ENCODE data around the gene ANKRD63. TPM values are rescaled to one million over a fixed set of nuclear protein-coding genes. Genes with fewer than 3 reads are reported as not detected.
A peak's percentile ranks its signal among the peaks of the same experiment; 100 is the strongest.

The ANKRD63 gene
- total RNA-seq, 1 donor from 2014 or later = not detected

DNA sequence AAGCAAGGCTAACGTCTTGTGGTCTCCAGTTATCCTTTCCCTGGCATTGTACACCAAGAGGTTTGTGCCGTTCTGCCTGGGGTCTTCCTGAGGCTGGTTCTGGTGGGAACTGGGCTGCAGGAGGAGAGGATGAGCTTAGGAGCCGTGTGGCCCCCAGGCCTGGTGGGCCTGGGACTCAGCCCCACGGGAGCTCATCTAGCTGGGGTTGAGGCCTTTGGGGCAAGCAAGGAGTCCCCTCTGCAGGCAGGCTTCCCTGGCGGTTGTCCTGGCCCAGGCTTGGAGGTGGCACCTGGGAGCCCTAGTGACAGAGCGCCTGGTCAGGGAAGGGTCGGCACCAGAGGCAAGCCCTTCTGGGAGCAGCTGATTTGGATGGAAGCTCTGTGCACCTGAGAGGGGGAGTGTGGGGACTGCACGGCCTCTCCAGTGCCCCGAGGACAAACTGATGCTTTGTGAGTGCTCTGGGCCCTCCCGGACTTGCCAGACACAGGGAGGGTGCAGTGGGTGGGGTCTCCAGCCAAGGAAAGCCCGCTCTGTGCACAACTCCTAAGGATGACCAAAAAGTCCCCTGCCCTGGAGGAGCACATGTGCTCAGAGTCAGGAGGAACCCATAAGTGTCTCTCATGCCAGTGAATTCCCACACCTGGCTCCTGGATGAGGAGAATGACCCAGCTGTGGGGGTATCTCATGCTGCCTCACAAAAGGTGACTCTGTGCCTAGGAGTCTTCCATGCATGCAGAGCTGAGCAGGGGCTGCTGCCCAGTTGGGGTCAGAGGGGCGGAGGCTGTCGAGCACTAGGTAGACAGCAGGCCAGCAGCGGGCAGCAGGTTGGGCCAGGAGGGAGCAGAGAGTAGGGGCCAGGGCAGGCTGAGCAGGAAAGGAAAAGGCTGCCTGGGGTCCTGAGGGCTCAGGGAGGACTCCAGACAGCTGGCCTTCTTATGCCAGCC lies 41.3 kb downstream of the ANKRD63 start:
- no peak for DNase-seq

DNA sequence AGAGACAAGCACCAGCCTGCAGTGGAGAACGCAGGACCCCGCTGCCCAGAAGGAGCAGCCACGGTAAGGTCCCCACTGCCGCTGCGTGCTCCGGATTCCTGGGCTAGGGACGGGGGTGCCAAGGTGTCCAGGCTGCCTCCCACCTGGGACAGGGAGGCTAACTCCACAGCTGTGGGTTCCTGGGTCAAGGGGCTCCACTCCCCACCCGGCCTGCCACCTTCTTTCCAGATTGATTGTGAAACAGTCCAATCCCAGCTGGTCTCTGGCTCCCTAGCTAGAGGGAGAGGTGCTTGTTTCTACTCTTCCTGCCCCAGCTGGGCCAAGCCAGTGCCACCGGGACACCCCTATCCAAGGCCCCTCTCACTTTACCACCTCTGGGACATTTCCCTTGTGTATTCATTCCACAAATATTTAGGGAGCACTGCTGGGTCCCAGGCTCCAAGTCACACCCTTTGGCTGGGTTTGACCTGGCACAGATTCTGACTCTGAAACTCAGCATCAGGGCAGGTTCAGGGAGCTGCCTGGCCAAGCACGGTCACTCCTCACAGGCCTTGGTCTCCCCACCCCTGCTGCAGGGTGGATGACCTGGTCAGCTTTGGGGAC lies 42.1 kb downstream of the ANKRD63 start:
- no peak for DNase-seq

DNA sequence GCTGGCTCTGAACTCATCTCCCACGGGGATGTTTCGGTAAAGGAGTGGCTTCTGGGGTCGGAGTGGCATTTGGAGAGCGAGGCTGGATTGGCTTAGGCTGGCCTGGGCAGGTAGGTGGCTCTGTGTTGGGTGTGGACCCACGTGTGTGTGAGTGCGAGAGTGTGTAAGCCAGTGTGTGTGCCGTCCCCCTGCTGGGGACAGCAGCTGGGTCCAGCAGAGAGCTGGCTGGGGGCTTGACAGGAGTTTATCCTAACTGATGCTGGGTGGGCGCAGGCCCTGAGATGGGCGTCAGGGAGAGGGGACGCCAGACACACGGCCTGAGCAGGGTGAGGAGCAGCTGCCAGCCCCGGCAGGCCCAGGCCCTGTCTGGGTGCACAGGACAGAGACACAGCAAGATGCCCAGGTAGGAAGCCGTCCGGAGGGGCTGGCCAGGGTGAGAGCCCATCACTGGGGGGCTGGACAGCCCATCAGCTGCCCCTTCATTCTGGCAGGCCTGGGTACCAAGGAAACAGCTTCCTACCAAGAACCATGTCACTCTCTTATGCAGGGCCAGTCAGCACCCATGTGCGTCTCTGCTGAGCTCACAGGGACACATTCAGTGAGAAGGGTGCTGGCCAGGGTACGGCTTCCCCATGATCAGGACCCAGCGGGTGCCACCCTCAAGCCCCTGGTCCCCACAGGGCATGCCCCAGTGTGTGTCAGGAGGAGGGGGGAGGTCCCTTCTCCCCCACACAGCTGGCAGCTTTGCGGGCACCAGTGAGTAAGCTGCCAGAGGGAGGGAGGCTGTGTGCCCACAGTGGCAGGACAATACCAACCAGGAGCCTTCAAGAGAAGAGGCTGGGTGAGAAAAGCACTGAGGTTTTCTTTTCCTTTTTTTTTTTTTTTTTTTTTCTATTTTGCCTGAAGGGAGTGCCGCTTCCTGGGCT lies 42.9 kb downstream of the ANKRD63 start:
- DNase-seq = no peak

DNA sequence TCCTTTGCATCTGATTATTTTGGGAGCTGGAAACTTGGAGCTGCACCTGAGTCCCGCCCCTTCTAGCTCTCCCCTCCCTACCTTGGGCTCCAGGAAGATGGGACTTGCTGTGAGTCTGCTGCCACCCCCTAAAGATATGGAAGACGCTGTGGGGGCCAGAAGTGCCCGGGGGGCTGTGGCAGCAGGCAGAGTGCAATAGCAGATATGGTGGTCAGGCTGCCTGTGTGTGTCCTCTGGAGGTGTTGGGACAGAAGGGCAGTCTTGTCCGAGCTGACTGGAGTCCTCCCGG lies 43.5 kb downstream of the ANKRD63 start:
- DNase-seq = no peak

DNA sequence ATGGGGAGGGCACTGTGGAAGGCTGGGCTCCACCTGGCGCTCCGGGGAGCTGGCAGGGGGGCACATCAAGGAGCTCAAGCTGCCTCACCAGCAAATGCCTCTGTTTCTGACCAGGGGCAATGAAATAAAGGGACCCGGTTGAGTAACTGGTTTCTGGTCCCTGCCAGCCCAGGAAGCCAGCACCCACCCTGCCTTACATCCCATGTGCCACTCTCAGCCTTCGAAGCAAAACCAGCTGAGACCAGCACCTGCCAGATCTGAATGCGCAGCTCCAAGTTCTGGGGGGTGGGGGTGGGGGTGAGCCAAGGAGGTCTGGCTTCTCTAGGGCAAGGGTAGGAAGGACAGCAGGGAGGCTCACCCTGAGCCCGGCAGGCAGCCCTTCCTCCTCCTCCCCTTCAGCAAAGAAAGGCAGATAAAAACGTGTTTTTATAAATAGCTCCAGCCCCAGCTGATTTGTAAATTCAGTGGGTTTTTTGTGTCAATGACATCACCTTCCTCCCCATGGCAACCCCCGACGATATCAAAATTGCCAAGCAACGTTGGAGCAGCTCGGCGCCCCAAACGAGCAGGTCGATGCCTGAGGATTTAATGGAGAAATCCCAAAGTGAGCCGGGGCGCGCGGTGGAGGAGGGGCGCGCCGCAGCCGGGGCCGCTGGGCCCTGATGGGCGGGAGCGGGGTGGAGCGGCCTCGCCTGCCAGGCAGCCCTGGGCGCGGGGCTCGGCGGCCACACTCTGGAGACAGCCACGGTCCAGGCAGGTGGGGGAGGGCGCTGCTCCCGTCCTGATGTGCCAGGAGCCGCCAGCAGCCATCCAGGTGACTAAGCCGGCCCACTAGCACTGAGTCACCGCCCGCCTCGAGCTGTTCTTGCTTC lies 44.1 kb downstream of the ANKRD63 start, which contains the start of gene PAK6:
Gene PAK6 (plus strand): TSS at position 532 of the 872 bp plus-strand sequence. CDS start 25,723 bp downstream, outside the sequence.
- peak; percentile 72 for DNase-seq

DNA sequence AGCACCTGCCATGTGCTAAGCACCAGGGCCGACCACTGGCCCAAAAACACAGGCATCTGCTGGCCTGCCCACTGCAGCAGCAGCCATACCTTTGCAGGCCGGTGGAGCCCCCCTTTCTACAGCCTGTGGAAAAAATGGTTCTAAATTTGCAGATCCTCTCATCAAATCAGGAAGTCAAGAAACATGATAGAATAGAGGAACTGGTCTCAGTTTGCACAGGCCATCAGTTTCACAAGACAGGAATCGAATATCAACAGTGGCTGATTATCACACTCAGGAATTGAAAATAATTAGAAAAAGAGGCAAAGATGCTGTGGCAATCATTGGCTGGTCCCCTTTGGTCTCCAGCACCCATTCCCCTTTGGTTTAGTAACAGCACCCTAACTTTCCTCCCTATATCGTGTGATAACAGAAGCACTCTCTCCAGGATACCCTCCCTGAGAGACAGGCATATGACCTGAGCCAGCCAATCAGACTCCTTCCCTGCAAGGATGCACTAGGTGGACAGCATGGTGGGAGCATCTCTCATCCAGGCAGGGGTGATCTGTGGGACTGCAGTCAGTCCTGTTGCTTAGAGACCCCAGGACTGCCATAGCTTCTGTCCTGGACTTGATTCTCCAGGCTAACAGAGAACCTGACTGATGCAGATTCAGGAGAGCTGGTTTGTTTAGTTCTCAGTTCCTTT lies 47.5 kb downstream of the ANKRD63 start:
- no peak for DNase-seq

DNA sequence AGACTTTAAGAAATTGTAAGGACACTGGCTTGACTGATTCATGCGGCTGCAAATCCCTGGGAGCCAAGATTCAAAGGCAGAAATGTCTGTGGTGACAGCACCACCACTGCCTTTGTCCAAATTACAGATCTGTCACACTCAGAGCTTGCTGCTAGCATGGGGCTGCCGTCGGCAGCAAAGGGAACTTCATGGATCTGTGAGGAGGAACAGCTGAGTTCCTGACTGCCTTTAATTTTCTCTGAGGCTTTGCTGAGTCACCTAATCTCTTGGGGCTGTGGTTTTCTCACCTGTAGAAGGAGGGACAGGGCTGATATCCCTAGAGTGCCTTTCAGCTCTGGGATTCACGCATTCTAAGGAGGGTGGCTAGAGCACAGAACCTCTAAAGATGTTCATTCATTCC lies 48.1 kb downstream of the ANKRD63 start:
- no peak for DNase-seq

DNA sequence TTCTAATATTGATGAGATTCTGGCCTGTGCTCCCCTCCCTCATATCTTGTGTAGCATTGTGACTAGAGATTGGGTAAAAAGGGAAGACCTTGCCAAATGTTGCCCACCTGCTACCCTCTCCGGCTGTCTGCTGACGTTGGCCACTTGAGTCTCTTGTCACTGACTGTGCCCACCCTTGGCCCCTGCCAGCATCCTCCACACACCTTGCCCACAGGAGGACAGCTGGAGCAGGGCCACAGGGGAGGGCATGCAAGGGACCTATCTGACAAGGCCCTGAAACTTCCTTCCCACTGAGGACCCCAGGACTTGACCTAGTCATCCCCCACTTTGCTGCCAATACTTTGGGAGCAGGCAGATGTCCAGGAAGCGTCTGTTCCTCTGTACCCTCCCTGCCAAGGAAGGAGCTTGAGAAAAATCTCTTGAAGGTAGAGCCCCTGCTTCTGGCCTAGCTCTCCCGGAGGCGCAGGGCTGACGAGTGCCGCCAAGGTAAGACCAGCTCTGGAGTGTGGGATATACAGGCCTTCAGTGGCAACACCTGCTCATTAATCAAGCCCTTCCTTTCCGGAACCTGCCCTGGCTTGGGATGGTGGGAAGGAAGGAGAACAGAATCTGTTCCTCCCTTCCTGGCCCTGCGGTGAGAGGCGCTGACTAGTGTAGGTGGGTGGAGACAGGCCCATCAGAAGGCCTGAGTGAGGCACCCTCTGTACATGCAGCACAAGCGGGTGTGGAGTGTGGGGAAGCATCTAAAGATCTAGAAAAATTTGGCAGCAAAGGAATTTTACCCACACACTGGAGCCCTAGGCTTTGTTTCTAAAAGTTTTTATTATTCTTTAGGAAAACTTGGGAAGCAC lies 48.9 kb downstream of the ANKRD63 start:
- DNase-seq = no peak

DNA sequence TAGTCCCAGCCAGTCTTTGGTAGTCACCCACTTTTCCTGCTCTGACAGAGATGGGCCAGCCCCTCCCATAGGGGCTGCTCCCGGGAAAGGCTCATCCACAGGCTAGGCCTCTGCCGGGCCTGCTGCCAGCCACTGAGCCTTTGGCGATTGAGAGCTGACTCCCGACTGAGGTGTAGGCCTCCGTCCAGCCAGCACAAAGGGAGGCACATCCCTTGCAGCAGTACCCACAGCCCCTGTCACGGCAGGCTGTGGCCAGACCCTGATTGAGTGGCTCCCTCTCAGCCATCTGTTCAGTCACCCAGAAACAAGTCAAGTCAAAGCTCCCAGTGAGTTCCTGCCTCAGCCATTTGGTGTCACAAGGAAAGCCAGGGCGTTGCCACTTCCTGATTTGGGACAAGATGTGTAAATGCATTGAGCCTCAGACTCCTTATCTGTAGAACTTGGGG lies 50.2 kb downstream of the ANKRD63 start:
- DNase-seq = no peak

Other genes with a start within 250 kb of the ANKRD63 start
- 112 TPM for gene SRP14, start 243.9 kb downstream of the ANKRD63 start, total RNA-seq
- 4.2 TPM for gene BMF, start 174.2 kb downstream of the ANKRD63 start, total RNA-seq
- 6.6 TPM for gene BUB1B, start 122.0 kb downstream of the ANKRD63 start, total RNA-seq
- 11.2 TPM for gene PAK6, start 44.0 kb downstream of the ANKRD63 start, total RNA-seq
- gene PLCB2, start 24.9 kb upstream of the ANKRD63 start, total RNA-seq = 3.3 TPM
- 14.8 TPM for gene INAFM2, start 40.6 kb upstream of the ANKRD63 start, total RNA-seq
- 1.6 TPM for gene CCDC9B, start 57.9 kb upstream of the ANKRD63 start, total RNA-seq
- not detected for gene PHGR1, start 68.0 kb upstream of the ANKRD63 start, total RNA-seq
- 9.2 TPM for gene DISP2, start 75.2 kb upstream of the ANKRD63 start, total RNA-seq
- gene KNSTRN, start 99.7 kb upstream of the ANKRD63 start, total RNA-seq = 17.8 TPM
- 22.1 TPM for gene IVD, start 122.7 kb upstream of the ANKRD63 start, total RNA-seq
- 10.6 TPM for gene BAHD1, start 157.9 kb upstream of the ANKRD63 start, total RNA-seq
- 1.6 TPM for gene CHST14, start 187.9 kb upstream of the ANKRD63 start, total RNA-seq

All from occipital lobe (tissue), 2 donors.